Neuronal stem cell (in vitro differentiated cells): ENCODE measurements around the gene FLACC1.

ENCODE experiments used
- DNase-seq: peaks from one replicate; pipeline ENCODE4 v3.0.0-alpha.2; 2013; ENCODE audit warnings: low spot score
- H2AFZ ChIP-seq: one replicate; pipeline ENCODE4 v1.6.1; 2013; ENCODE audit warnings: mild to moderate bottlenecking, low read length, inconsistent platforms
- H2AK5ac ChIP-seq: 2 replicates; pipeline ENCODE4 v1.6.1; 2013; ENCODE audit warnings: low read depth, mild to moderate bottlenecking, inconsistent platforms, low read length, moderate library complexity, mixed read lengths
- H2BK120ac ChIP-seq: 2 replicates; pipeline ENCODE4 v1.6.1; 2013; ENCODE audit warnings: low read depth, mild to moderate bottlenecking, inconsistent platforms, low read length, moderate library complexity, mixed read lengths
- H2BK12ac ChIP-seq: one replicate; pipeline ENCODE4 v1.6.1; 2013; ENCODE audit warnings: low read length, inconsistent platforms
- H2BK15ac ChIP-seq: 2 replicates; pipeline ENCODE4 v1.6.1; 2013; ENCODE audit warnings: mild to moderate bottlenecking, low read length, inconsistent platforms, mixed read lengths
- H2BK5ac ChIP-seq: one replicate; pipeline ENCODE4 v1.6.1; 2013; ENCODE audit warnings: inconsistent platforms, mild to moderate bottlenecking, low read length, moderate library complexity
- H3K14ac ChIP-seq: one replicate; pipeline ENCODE4 v1.6.1; 2013; ENCODE audit warnings: low read length, inconsistent platforms
- H3K18ac ChIP-seq: 2 replicates; pipeline ENCODE4 v1.6.1; 2013; ENCODE audit warnings: low read length, inconsistent platforms
- H3K23ac ChIP-seq: 2 replicates; pipeline ENCODE4 v1.6.1; 2013; ENCODE audit warnings: low read depth, mild to moderate bottlenecking, mixed read lengths, low read length, inconsistent platforms; ENCODE audit not compliant: poor library complexity
- H3K27ac ChIP-seq: replicated peaks from 3 replicates; pipeline ENCODE4 v1.5.1; 2013; ENCODE audit warnings: low read length, inconsistent platforms
- H3K27me3 ChIP-seq, 3 experiments: 2 replicates each; pipeline ENCODE4 v1.6.1; 2013; ENCODE audit warnings: low read length in 3 of 3, mild to moderate bottlenecking in 2 of 3, inconsistent platforms in 1 of 3, low read depth in 1 of 3, mixed read lengths in 1 of 3, moderate library complexity in 1 of 3; ENCODE audit not compliant: control insufficient read depth in 3 of 3, insufficient read depth in 3 of 3
- H3K36me3 ChIP-seq, 2 donors: replicated peaks in 1 of 2; 2 replicates each; pipeline ENCODE4 v1.6.1; 2013; ENCODE audit warnings: low read length in 2 of 2; ENCODE audit not compliant: control insufficient read depth in 2 of 2, insufficient read depth in 2 of 2
- H3K4ac ChIP-seq: 2 replicates; pipeline ENCODE4 v1.6.1; 2013; ENCODE audit warnings: inconsistent platforms, mild to moderate bottlenecking, low read length, moderate library complexity
- H3K4me1 ChIP-seq, 2 donors: 1 replicate in 1 of 2; 2 replicates in 1 of 2; pipeline ENCODE4 v1.6.1; 2013; ENCODE audit warnings: low read length in 2 of 2, low read depth in 1 of 2; ENCODE audit not compliant: control insufficient read depth in 2 of 2, insufficient read depth in 1 of 2
- H3K4me2 ChIP-seq: one replicate; pipeline ENCODE4 v1.6.1; 2013; ENCODE audit warnings: mild to moderate bottlenecking, low read length, inconsistent platforms; ENCODE audit not compliant: insufficient read depth, poor library complexity, severe bottlenecking
- H3K4me3 ChIP-seq, 2 donors: 2 replicates each; pipeline ENCODE4 v1.5.1; 2013; ENCODE audit warnings: low read length in 2 of 2, mild to moderate bottlenecking in 2 of 2, inconsistent platforms in 1 of 2, moderate library complexity in 1 of 2
- H3K79me1 ChIP-seq: one replicate; pipeline ENCODE4 v1.6.1; 2013; ENCODE audit warnings: low read depth, mild to moderate bottlenecking, inconsistent platforms, low read length, moderate library complexity
- H3K9ac ChIP-seq: one replicate; pipeline ENCODE4 v1.6.1; 2013; ENCODE audit warnings: mild to moderate bottlenecking, low read depth, low read length, inconsistent platforms; ENCODE audit not compliant: poor library complexity
- H3K9me3 ChIP-seq, 2 donors: replicated peaks in 1 of 2; 2 replicates each; pipeline versions ENCODE3 to v1.6.1; 2013; ENCODE audit warnings: low read length in 2 of 2, mild to moderate bottlenecking in 2 of 2, inconsistent platforms in 1 of 2, low read depth in 1 of 2, mixed read lengths in 1 of 2, moderate library complexity in 1 of 2; ENCODE audit not compliant: control insufficient read depth in 2 of 2, insufficient read depth in 1 of 2
- H4K8ac ChIP-seq: one replicate; pipeline ENCODE4 v1.6.1; 2013; ENCODE audit warnings: low read depth, mild to moderate bottlenecking, inconsistent platforms, low read length, moderate library complexity
- H4K91ac ChIP-seq: one replicate; pipeline ENCODE4 v1.6.1; 2013; ENCODE audit warnings: low read length, low read depth, mild to moderate bottlenecking, inconsistent platforms; ENCODE audit not compliant: poor library complexity
- WGBS, 2 donors: extraction: QIAGEN DNeasy Blood & Tissue Kit; methylation state at CpG; one replicate each; pipeline ENCODE4 v1.1.7; 2013; ENCODE audit warnings: missing lambda C conversion rate in 2 of 2, mixed read lengths in 1 of 2; ENCODE audit not compliant: insufficient read length in 2 of 2, insufficient replicate concordance in 1 of 2; ENCODE audit errors: extremely low coverage in 2 of 2; 5-methylcytosine and 5-hydroxymethylcytosine counted together

FLACC1 gene

GRCh38 chr2:201349601-201350000, 7.5 kb downstream of the FLACC1 start:
- H2AFZ ChIP-seq: no peak overlapping the region
- no peak overlapping the region for H2BK120ac ChIP-seq
- DNase-seq: no peak

GRCh38 chr2:201348758-201349157, 8.4 kb downstream of the FLACC1 start:
- no peak overlapping the region for H3K23ac ChIP-seq
- no peaks in the 10 kb centered on the region for H3K79me1 ChIP-seq
- H3K27ac ChIP-seq: no peak overlapping the region
- WGBS, 2 donors: no CpG with 5 or more reads among the region's 1 CpG
- H4K91ac ChIP-seq: no peak overlapping the region
- no peak for DNase-seq
- H3K27me3 ChIP-seq: no peaks in the 10 kb centered on the region
- H3K4me2 ChIP-seq: no peak overlapping the region
- H2AFZ ChIP-seq: no peak overlapping the region
- no peak overlapping the region for H3K4ac ChIP-seq
- no peak overlapping the region for H3K18ac ChIP-seq
- H2BK15ac ChIP-seq: no peak overlapping the region
- no peak overlapping the region for H2AK5ac ChIP-seq
- H2BK12ac ChIP-seq: no peak overlapping the region
- H4K8ac ChIP-seq: no peak overlapping the region
- peaks cover 0 to 2% of the 10 kb centered on the region in 2 donors for H3K4me1 ChIP-seq
- H3K9me3 ChIP-seq: no peaks in the 10 kb centered on the region
- H3K14ac ChIP-seq: no peak overlapping the region
- H3K36me3 ChIP-seq: no peaks in the 10 kb centered on the region
- H3K9ac ChIP-seq: no peak overlapping the region
- no peak overlapping the region for H2BK120ac ChIP-seq
- H2BK5ac ChIP-seq: no peak overlapping the region
- H3K4me3 ChIP-seq: no peak overlapping the region

More at GRCh38 chr2:201349601-201350000, 7.5 kb downstream of the FLACC1 start:
- Histone ChIP-seq H3K4me3 (no peak overlapping the region), H3K79me1 (no peaks in the 10 kb centered on the region), H3K4me1 (peaks cover 0 to 2% of the 10 kb centered on the region in 2 donors), H4K8ac (no peak overlapping the region), H4K91ac (no peak overlapping the region), H3K27me3 (no peaks in the 10 kb centered on the region), H3K23ac (no peak overlapping the region), H3K4ac (no peak overlapping the region), H2BK12ac (no peak overlapping the region), H3K4me2 (no peak overlapping the region), H3K9me3 (no peaks in the 10 kb centered on the region), H3K18ac (no peak overlapping the region), H3K9ac (no peak overlapping the region), H3K36me3 (no peaks in the 10 kb centered on the region), H3K14ac (no peak overlapping the region), H2AK5ac (no peak overlapping the region), H2BK5ac (no peak overlapping the region), H2BK15ac (no peak overlapping the region), H3K27ac (no peak overlapping the region)
- WGBS, 2 donors: no CpG with 5 or more reads among the region's 4 CpGs

GRCh38 chr2:201347138-201347537, 10.0 kb downstream of the FLACC1 start:
- Histone ChIP-seq H3K9ac (no peak overlapping the region), H3K4me2 (no peak overlapping the region), H2AFZ (no peak overlapping the region), H2BK5ac (no peak overlapping the region), H3K27me3 (no peaks in the 10 kb centered on the region), H4K8ac (no peak overlapping the region), H2AK5ac (no peak overlapping the region), H4K91ac (no peak overlapping the region), H3K23ac (no peak overlapping the region), H2BK120ac (no peak overlapping the region), H3K18ac (peak overlapping the region; percentile 15), H3K79me1 (no peaks in the 10 kb centered on the region), H3K4me1 (peaks cover 0 to 5% of the 10 kb centered on the region in 2 donors), H3K4ac (no peak overlapping the region), H3K9me3 (no peaks in the 10 kb centered on the region), H3K36me3 (no peaks in the 10 kb centered on the region), H3K14ac (peak overlapping the region; percentile 79), H2BK15ac (no peak overlapping the region), H3K4me3 (no peak overlapping the region), H3K27ac (no peak overlapping the region), H2BK12ac (no peak overlapping the region)
- DNase-seq: no peak
- no CpG with 5 or more reads among the region's 4 CpGs for WGBS, 2 donors

- DNase-seq: no peak
- Histone ChIP-seq H2BK15ac (no peak overlapping the region), H3K4ac (no peak overlapping the region), H3K36me3 (no peaks in the 10 kb centered on the region), H4K8ac (no peak overlapping the region), H3K27ac (no peak overlapping the region), H3K79me1 (no peaks in the 10 kb centered on the region), H3K4me2 (no peak overlapping the region), H2AFZ (no peak overlapping the region), H3K9me3 (peaks cover 0 to under 1% of the 10 kb centered on the region in 2 donors), H3K23ac (no peak overlapping the region), H3K14ac (no peak overlapping the region), H3K27me3 (no peaks in the 10 kb centered on the region), H2BK5ac (no peak overlapping the region), H4K91ac (no peak overlapping the region), H3K4me3 (no peak overlapping the region), H3K4me1 (peaks cover 0 to 5% of the 10 kb centered on the region in 2 donors), H3K18ac (no peak overlapping the region), H3K9ac (no peak overlapping the region), H2BK12ac (no peak overlapping the region), H2AK5ac (no peak overlapping the region), H2BK120ac (no peak overlapping the region)
- no CpG with 5 or more reads among the region's 7 CpGs for WGBS, 2 donors
Observed at GRCh38 chr2:201345625-201346213, 11.4 kb downstream of the FLACC1 start.
